NCI-H345 (cell line): ENCODE data around the gene MAST3.

ENCODE experiments used
- DNase-seq: peaks from one replicate; lab custom pipeline; 2025; lab: John Stamatoyannopoulos, UW

MAST3 gene

DNA sequence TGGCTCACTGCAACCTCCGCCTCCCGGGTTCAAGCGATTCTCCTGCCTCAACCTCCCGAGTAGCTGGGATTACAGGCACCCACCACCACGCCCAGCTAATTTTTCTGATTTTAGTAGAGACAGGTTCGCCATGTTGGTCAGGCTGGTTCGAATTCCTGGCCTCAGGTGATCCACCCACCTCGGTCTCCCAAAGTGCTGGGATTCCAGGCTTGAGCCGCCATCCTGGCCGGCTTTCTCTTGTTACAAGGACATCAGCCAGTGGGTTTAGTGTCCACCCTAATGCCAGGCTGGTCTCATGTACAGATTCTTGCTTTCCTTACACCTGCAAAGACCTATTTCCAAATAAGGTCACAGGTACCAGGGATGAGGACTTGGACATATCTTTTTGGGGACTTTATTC lies 62.2 kb downstream of the MAST3 start:
- DNase-seq, result no peak

DNA sequence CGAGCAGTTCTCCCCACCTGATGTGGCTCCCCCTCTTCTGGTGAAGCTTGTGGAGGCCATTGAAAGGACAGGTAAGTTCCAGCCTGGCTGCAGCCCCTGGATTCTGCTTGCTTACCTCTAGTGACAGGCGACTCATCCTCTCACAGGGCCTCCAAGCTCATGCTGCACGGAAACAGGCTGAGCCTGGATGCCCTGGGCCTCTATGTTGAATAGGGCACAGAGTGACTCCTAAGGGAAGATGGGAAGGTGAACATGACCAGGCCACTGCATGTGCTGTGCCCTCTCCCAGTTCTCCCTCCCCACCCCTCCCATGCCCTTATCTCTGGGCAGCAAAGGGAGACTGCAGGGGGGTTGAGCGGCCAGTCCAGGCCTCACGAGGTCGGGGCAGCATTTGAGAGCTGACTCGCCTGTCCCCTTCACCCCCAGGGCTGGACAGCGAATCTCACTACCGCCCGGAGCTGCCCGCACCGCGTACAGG lies 63.0 kb downstream of the MAST3 start:
- DNase-seq, result no peak

DNA sequence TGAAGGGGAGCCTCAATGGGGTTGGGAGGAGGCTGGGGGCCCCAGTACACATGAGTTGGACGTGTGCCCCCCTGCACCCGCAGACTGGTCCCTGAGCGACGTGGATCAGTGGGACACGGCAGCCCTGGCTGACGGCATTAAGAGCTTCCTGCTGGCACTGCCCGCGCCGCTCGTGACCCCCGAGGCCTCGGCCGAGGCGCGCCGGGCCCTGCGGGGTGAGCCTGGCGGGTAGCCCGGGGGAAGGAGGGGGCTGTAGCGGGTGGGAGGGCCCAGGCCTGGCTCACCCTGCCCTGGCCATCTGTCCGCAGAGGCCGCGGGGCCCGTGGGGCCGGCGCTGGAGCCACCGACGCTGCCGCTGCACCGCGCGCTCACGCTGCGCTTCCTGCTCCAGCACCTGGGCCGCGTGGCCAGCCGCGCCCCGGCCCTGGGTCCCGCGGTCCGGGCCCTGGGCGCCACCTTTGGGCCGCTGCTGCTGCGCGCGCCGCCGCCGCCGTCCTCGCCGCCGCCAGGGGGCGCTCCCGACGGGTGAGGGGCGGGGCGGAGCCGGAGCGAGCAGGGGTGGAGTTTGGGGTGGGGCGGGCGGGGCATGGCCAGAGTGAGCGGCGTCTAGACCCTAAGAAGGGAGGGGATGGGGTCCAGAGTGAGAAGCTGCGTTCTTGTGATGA lies 63.5 kb downstream of the MAST3 start:
- DNase-seq, result no peak

DNA sequence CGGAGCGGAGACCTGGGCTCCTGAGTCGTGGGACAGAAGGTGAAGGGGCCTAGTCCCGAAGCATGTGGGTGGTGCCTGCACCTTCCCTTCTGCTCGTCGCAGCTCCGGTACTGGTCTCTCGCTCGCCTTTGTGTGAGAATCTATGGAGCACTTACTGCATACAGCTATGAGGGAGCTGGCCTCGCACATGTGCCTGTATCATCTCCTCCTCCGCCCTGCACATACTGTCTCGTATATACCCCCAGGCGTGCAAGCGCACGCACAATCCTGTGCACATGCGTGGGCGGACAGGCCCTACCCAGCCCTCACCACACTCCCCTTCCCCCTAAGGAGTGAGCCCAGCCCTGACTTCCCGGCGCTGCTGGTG lies 64.0 kb downstream of the MAST3 start:
- no peak for DNase-seq

DNA sequence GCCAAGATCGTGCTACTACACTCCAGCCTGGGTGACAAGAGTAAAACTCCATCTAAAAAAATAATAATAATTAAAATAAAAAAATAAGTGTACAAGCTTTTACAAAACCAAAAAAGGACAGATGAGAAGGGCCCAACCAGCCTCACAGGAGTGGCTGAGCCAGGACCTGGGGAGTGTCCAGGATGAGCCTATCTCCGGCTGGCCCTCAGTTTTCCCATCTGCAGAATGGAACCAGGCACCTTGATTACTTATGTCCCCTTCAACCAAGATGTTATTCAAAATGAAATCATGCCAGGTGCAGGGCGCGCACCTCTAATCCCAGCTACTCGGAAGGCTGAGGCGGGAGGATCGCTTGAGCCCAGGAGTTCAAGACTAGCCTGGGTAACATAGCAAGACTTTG lies 66.5 kb downstream of the MAST3 start:
- no peak for DNase-seq

DNA sequence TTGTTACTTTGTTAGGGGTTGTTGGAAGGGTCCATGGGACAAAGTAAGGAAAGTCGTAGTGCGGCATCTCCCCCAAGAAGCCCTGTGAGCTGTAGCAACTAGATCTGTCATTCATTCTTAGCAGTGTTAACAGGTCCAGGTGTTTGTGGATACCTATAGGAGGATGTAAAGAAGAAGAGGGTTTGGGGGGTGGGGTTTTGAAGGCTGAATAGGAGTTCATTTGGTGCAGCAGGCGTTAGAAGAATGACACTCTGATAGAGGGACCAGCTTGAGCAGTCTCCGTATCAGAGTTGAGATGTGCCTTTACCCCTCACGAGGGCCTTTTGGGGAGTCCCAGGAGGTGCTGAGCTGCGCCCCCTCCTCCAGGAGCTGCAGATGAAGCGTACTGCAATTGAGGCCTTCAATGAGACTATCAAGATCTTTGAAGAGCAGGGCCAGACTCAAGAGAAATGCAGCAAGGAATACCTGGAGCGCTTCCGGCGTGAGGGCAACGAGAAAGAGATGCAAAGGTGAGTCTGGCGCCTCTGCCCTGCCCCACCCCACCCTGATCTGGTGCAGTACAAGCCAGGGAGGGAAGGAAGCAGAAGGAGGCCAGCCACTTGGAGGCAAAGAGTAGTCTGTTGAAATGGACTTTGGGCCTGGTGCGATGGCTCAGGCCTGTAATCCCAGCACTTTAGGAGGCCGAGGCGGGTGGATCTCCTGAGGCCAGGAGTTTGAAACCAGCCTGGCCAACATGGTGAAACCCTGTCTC lies 68.4 kb downstream of the MAST3 start:
- DNase-seq, result no peak

DNA sequence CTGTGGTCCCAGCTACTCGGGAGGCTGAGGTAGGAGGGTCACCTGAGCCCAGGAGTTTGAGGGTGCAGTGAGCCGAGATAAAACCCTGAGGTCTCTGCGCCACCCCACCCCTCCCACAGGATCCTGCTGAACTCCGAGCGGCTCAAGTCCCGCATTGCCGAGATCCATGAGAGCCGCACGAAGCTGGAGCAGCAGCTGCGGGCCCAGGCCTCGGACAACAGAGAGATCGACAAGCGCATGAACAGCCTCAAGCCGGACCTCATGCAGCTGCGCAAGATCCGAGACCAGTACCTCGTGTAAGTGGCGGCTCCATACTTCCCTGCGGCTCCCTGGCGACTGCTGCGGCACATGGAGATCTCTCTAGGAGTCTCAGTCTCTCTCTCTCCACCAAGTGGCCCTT lies 69.4 kb downstream of the MAST3 start:
- DNase-seq, result no peak

DNA sequence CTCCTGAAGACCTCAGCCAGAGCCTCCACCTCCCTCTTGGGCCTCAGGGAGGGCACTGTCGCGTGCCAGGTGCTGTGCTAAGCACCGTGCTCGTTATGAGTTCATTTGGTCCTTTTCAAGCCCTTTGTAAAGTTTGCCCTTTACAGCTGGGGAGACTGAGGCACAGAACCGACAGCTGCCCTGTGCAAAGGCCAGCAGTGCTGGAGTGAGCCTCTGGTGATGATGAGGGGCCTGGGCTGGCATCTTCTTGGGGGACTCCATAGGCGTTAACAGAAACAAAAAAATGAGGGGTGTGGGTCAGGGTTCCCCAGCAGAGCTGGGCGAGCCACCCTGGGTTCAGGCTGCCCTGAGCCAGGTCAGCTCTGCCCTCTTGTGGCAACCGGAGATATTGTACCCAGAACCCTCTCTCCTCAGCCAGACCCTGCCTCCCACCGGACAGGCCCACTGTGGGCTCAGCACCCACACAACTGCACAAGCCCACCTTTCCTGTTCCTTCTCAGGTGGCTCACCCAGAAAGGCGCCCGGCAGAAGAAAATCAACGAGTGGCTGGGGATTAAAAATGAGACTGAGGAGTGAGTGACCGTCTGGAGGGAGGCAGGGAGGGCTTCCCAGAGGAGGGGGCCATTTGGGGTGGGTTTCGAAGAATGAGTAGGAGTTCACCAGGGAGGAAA lies 70.5 kb downstream of the MAST3 start:
- peak; percentile 5 for DNase-seq

DNA sequence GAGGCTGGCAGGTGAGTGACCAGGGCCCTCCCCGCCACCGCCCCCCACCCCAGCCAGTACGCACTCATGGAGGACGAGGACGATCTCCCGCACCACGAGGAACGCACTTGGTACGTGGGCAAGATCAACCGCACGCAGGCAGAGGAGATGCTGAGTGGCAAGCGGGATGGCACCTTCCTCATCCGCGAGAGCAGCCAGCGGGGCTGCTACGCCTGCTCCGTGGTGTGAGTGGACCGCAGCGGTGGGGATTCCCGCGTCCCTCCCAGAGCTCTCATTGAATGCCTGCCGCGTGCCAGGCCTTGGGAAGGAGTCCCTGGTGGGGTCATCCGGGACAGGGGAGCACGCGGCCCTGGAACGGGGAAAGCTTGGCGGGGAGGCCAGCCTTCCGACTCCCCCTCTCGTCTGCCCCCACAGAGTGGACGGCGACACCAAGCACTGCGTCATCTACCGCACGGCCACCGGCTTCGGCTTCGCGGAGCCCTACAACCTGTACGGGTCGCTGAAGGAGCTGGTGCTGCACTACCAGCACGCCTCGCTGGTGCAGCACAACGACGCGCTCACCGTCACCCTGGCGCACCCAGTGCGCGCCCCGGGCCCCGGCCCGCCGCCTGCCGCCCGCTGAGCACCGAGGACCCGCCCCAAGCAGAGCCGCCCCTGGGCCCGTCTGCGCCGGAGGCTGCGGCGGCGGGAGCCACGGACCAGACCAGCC lies 71.2 kb downstream of the MAST3 start:
- DNase-seq, result no peak

DNA sequence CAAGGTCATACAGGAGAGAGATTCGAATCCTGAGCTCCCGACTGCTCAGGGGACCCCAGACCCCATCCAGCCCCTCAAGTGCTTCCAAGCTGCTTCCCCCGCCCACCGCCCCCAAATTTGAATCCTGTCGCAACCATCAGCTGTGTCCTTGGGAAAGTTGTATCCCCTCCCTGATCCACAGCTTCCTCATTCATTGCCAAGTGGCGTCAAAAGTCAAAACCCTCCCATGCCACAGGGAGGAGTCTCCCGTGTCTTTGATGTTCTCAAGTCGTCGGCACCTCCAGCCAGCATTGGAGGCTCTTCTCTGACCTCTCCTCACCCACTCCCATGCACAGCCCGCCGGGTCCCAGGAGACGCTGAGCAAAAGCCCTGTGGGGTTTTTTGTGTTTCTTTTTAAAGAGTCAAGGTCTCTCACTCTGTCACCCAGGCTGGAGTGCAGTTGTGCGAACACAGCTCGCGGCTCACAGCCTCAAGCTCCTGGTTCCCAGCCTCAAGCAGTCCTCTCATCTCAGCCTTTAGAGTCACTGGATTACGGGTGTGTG lies 73.2 kb downstream of the MAST3 start:
- DNase-seq, result no peak

DNA sequence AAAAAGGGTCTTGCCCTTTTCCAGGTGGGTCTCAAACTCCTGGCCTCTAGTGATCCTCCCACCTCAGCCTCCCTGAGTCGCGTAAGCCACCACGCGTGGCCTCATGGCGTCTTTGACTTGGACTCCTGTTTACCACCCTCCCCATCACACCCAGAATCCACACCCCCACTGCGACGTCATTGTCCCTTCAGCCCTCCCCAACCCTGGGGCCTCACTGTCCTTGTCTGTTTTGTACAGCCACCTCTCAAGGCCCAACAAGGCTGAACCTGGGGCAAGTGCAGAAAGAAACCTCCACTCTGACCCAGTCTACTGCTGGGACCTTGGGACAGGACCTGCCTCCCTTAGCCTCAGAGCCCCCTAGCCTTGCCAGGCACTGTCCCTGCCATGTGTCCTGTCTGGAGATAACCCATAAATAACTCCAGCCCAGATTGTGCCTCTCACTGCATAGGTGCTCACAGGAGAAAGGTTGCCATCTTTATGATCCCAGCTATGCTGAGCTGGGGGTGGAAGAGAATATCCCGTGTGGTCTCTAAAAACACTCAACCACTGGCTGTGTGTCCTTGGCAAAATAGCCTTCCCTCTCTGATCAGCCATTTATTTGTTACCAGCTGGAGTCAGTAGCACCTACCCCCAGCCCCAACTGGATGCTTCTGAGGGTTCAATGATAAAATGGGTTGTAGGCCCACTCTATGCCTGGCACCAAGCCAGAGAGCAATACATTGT lies 74.2 kb downstream of the MAST3 start:
- no peak for DNase-seq

DNA sequence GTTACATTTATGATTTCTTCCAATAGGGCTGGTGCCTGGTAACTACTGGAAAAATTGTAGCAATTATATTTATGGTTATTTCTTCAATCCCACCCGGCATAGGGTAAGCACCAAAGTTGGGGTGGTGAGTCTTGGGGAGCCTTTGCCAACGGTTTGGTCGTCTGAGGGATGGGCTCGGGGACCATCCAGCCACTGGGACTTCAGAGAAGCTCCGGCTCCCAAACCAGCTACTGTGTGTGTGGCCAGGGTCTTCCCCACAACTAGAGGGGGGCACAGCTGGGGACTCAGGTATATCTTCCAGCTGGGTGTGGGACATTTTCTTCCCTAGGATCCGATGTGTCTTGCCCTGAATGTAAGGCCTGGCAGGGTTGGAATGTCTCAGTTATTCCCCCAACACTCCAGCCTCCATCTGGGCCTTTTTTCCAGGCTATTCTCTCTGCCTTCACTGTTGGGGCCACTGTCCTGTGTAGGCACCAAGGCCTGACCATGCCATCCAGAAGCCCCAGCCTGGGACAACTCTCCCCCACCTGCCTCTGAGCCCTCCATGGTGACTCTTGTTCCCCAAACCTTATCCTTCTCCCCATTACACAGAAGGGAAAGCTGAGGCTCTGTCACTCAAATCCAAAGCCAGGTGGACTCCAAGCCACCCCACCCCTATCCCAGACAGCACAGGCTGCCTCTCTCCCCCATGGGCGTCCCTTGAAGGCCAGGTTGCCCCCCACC lies 74.9 kb downstream of the MAST3 start:
- DNase-seq, result no peak

DNA sequence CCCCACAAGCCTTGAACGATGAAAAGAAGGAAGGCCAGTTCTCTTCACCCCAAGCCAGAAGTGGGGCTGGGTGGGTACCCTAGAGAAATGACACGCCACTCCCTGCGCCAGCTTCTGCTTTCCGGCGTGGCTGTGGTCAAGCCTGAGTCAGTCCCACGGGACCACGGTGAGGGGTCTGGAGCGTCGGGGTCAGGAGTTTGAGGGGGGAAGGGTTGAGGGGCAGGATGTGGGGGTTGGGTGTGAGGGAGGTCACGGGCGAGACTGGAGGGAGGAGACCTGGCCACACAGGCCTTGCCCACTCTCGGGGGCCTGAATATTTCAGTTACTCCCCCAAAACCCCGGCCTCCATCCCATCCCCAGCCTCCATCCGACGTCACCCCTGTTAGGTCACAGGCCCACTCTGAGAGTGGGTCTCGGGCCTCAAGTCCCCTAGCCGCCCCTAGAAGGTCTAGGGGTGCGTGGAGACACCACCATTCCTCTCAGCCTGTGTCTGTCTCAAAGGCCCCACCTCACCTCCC lies 75.5 kb downstream of the MAST3 start:
- no peak for DNase-seq

DNA sequence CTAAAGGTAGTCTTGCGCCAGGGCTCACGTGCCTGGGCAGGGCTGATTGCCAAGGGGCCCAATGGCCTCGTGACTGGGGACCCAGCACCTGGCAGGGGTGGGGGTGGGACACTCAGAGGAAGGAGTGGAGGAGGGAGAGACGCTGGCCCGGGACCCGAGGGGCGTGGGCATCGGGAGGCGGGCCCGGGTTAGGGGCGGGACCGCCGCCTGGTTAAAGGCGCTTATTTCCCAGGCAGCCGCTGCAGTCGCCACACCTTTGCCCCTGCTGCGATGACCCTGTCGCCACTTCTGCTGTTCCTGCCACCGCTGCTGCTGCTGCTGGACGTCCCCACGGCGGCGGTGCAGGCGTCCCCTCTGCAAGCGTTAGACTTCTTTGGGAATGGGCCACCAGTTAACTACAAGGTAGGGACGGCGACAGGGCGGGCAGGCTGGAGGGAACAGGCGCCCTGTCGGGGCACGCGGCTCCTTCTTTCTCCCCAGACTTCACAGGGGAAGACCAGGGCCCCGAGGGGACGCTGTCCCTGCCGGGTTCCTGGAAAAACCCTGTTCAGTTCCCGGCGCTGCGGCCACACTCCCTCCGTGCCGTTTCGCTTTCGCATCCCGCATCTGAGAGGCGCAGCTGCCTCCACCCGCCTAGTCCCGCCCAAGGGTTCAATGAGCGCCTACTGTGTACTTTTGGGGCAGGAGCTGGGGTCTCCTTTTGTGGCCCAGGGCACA lies 76.2 kb downstream of the MAST3 start, which contains the start of gene IFI30:
TSS of gene IFI30 (plus strand) at position 242 of the 717 bp plus-strand sequence. CDS start at position 271, 29 bp downstream.
- DNase-seq, result peak; percentile 87

DNA sequence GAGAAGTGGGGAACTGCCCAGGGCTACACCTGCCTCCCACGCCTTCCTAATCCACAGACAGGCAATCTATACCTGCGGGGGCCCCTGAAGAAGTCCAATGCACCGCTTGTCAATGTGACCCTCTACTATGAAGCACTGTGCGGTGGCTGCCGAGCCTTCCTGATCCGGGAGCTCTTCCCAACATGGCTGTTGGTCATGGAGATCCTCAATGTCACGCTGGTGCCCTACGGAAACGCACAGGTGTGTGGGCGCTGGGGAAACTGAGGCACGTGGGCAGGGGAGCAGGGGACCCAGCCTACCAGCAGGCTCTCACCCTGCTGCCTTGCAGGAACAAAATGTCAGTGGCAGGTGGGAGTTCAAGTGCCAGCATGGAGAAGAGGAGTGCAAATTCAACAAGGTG lies 77.4 kb downstream of the MAST3 start:
- DNase-seq, result no peak

DNA sequence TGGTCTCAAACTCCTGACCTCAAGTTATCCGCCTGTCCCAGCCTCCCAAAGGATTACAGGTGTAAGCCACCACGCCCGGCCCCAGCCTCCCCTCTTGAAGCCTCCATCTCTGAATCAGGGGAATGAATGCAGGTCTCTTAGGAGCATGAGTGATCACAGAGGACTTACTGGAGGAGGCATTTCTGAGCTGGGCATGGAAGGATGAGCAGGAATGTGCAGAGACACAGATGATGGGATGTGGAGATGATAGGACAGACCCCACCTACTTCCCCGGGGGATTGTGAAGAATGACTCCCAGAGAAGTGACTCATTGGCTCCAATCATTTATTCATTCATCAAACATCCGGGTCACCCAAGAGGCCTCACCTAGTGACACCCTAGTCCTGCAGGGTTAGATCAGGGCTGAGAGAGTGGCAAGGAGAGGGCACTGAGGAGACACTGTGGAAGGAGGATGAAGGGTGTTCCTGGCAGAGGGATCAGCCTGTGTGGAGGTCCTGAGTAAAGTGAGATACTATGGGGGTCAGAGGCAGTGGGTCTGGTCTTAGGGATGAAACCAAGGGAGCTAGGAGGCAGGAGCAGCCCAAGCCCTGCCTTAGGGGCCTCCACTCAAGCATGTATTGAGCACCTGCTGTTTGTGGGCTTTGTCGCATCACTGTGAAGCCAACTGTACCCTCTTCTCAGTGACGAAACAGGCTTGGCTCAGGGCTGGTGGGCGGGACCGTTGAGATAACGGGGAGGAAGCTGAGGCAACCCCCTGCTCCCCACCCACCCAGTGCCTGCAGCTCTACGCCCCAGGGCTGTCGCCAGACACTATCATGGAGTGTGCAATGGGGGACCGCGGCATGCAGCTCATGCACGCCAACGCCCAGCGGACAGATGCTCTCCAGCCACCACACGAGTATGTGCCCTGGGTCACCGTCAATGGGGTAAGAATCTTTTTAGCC lies 79.1 kb downstream of the MAST3 start:
- no peak for DNase-seq

DNA sequence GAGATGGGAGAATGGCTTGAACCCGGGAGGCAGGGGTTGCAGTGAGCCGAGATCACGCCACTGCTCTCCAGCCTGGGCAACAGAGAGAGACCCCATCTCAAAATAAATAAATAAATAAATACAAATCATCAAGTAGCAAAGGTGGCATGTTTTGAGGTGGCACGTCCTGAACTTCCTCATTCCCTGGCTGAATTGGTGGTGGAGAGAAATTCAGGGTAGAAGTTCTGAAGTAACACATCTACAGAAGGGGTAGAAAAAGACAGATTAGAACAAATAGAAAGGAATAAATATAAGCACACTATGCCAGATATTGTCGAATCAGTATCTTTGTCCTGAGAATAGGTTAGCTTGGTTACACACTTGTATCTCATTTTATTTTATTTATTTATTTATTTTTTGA lies 82.4 kb downstream of the MAST3 start:
- DNase-seq, result no peak

DNA sequence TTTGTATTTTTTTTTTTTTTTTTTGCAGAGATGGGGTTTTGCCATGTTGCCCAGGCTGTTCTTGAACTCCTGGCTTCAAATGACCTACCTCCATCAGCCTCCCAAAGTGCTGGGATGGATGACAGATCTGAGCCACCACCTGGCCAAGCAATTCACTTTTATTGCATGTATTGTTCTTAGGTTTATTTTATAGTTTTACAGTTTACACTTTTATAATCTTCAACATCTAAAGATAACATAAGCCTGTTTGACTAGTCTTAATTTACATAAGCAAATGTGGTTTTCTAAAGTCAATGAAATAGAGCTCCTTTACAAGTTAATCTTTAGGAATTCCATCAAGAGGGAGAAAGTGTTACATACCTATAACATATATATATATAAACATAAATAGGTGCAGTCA lies 86.0 kb downstream of the MAST3 start:
- no peak for DNase-seq

DNA sequence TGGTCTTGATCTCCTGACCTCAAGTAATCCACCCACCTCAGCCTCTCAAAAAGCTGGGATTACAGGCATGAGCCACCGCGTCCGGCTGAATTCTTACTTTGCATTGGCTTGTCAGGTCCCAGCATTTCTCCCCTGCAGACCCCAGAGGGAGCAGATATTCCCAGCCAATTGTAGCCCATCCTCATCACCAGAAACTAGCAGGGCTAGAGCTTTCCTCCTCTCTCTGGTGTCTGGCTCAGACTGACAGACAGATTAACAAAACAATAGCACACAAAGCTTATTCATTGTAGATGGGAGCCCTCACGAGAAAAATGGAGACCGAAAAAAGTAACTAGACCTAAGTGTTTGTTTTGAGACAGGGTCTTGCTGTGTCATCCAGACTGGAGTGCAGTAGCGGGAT lies 88.0 kb downstream of the MAST3 start:
- no peak for DNase-seq
